GM15510 (cell line): Measurements from ENCODE around the gene HDDC3.

Source experiments
- POLR2A ChIP-seq: IDR thresholded peaks from 3 replicates; pipeline ENCODE4 v1.6.1; 2011; ENCODE audit warnings: borderline replicate concordance; ENCODE audit not compliant: insufficient read length; ENCODE audit errors: extremely low read depth

The HDDC3 gene

DNA sequence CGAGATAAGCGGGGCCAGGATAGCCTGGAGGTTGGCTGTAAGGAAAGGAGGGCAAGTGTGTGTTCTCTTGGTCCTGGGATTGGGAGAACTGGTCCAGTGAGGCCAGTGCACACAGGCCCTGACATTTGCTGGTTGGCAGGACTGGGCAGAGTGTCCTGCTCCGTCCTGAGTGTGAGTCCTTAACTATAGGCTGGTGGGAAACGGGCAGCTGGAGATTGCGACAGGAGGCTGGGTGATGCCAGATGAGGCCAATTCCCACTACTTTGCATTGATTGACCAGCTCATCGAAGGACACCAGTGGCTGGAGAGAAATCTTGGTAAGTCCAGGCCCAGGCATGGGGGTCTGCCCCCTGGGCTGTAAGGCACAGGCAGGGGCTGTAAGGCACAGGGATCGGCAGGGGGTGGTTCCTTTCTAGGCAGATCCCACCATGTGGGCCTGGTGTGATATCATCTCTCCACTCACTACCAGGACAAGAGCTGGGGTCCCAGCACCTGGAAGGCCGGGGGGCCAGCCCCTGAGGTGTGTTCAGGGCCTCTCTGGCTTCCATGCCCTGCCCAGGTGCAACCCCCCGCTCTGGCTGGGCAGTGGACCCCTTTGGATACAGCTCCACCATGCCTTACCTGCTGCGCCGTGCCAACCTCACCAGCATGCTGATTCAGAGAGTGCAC lies 26.0 kb downstream of the HDDC3 start:
- TF ChIP-seq POLR2A, result no peak

DNA sequence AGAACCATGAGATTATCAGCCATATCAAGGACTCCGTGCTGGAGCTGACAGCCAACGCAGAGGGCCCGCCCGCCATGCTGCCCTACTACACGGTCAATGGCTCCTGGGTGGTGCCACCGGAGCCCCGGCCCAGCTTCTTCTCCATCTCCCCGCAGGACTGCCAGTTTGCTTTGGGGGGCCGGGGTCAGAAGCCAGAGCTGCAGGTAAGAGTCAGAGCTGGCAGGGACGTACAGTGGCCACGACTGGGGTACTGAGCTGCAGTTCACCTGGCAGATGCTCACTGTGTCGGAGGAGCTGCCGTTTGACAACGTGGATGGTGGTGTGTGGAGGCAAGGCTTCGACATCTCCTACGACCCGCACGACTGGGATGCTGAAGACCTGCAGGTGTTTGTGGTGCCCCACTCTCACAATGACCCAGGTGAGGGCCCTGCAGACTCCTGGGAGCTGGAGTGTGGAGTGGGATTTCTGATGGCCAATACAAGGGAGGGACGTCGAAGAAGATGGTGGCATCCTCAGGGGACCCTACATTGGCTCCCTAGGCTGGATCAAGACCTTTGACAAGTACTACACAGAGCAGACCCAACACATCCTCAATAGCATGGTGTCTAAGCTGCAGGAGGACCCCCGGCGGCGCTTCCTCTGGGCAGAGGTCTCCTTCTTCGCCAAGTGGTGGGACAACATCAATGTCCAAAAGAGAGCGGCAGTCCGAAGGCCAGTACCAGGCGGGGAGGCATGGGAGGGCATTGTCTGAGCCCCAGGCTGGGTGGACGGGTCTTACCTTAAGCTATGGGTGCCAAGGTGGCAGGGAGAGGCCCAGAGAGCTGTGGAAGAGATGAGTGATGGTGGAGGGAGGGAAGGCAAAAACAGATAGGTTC lies 26.8 kb downstream of the HDDC3 start:
- no peak for TF ChIP-seq POLR2A

DNA sequence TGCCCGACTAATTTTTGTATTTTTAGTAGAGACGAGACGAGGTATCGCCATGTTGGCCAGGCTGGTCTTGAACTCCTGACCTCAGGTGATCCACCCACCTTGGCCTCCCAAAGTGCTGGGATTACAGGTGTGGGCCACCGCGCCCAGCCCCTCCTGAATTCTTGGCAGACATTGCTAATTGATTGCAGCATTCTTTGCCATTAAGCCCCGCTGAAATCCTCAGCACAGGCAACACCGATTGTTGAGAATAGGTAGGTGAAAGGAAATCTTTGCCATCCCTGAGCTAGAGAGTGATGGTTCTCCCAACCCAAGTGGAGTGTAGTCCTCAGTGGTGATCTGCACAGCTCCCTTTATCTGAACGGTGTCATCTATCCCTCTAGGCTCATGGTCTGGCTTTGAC lies 27.6 kb downstream of the HDDC3 start:
- no peak for TF ChIP-seq POLR2A

DNA sequence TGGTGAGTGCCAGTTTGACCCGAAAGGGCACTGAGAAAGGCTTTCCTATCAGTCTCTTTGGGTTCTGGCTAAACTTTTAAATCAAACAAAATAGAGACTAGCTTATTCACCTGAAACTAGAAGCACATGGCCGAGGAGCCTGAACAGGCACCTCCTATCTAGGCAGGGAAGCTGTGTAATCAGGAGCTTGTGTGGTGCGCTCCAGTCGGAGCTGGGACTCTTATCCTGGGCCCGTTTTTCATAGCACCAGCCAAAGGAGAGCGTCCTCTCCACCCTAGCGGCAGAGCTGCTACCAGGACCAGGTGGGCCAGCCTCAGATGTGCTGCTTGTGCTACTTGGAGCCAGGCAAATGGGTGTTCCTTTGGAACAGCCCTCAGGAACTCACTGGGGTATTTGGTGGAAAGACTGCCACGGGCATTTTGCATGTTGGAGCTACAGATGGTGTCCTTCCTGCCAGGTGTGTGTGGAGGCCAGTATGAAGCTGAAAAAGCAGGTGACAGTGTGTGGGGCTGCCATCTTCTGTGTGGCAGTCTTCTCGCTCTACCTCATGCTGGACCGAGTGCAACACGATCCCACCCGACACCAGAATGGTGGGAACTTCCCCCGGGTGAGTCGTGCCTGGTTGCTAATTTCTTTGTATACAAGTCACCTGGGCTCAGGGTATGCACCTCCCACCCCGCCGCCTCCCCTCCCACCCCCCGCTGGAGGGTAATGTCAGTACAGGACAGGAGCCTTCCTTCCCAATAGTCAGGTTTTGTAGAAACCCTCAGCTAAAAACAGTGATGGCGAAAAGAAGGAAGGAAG lies 28.4 kb downstream of the HDDC3 start:
- TF ChIP-seq POLR2A, result no peak

DNA sequence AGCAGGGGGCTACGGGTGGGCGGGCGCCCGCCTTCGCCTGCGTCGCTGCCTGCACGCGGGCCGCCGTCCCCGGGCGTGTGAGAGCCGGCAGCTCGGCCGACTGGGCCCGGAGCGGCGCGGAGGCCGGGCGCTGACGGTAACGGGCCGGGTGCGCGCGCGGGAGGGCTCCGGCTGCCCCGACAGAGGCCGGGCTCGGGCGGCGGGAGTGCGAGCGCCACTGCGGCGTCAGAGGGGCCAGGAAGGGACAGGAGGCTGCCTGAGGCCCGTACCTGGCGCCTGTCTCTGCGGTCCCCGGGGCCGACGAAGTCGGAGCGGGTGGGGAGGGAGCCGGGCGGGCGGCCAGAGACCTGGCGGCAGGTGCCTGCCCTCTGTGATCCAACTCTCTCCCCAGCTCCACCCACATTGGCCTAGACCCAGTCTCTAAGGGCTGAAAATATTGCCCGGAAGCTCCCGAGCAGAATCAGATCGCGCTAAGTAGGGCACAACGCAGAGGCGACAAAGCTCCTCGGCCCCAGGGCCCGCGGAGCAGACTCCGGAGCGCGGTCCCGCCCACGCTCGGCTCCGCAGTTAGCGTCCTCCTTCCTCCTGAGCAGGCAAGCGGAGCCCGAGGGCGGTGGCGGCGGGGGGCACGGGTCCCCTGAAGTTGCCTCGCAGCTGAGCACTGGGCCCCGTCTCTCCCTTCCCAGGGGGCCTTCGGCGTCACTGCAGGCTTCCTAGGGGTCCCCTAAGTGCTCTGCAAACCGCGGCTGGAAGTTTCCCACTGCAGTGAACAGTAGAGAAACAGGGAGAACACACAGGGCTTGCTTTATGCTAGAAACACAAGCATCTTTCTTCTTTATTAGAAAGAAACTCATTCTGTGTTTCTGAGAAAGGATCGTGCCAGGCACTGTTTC lies 29.3 kb downstream of the HDDC3 start, which contains the start of gene MAN2A2:
TSS of gene MAN2A2 (plus strand) at position 463 of the 893 bp plus-strand sequence. CDS start 906 bp downstream, outside the sequence.
- peak; percentile 75 for TF ChIP-seq POLR2A

DNA sequence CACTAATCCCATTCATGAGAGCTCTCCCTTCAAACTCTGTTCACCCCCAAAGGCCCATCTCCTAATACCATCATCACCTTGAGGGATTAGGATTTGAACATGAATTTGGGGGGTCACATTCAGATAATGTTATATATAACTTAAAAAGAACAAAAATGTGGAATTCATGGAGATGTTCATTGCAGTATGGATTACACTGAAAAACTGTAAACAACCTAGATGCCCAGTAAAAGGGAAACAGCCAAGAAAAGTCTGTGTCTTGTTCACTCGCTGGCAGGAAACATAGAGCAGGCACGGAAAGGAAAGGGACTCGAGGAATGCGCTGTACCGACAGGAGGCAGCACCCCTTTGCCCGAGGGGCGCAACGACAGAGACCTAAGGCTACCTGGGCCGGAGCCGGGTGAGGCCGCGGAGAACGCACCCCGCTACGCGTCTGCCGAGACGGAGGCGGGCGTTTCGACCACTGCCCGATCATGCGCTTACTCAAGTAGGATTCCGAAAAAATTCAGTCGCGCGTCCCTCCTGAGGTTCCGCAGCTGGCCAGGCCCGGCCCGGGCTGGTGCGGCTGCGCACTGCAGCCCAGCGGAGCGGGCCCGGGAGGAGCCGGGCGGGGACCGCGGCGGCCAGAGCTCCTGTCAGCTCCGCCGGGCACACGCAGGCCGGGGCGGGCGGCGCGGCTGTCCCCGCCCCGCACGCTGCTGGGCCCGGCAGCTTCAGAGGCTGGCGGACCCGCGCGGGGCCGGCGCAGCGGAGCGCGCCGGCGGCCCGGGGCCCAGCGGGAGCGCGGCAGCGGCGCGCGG lies 30.1 kb downstream of the HDDC3 start:
- TF ChIP-seq POLR2A, result peak; percentile 64

DNA sequence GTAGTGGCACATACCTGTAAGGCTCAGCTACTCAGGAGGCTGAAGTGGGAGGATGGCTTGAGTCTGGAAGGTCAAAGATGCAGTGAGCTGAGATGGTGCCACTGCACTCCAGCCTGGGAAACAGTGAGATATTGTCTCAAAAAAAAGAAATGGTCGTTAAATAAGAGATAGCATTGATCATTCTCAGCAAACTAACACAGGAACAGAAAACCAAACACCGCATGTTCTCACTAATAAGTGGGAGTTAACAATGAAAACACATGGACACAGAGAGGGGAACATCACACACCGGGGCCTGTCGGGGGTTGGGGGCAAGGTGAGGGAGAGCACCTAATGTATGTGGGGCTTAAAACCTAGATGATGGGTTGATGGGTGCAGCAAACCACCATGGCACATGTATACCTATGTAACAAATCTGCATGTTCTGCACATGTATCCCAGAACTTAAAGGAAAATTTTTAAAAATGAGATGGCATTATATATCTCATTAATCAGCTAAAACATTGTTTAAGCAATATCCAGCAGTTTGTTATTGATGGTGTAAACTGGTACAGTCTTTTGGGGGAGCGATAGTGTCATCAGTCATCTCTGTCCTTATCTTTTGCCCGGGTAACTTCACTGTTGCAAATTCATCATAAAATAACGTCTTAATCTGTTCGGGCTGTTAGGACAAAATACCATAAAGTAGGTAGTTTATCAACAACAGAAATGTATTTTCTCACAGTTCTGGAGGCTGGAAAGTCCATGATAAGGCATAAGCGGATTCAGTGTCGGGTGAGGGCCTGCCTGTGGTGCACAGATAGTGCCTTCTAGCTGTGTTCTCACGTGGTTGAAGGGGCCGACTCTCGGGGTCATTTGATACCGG lies 30.9 kb downstream of the HDDC3 start:
- no peak for TF ChIP-seq POLR2A

DNA sequence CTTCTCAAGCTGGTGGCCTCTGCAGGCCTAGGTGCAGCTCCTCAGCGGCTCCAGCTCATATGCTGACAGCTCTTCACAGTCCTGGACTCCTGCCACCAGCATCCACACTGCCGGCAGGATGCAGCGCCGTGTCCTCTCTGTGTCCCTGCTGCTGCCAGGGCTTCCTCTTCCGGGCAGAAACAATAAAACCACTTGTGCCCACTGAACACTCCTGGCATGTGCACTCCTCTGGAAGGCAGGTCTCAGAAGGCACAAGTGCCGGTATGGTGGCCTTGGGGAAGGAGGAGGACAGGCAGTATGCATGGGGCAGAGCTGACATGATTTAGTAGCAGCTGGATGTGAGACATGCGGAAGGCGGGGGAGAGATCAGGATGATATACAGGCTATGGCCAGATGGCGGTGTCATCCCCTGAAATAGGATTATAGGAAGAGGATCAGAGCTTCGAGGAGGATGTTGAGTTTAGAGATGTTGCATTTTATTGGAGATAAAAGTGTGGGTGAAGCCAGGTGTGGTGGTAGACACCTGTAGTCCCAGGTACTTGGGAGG lies 36.7 kb downstream of the HDDC3 start:
- no peak for TF ChIP-seq POLR2A

DNA sequence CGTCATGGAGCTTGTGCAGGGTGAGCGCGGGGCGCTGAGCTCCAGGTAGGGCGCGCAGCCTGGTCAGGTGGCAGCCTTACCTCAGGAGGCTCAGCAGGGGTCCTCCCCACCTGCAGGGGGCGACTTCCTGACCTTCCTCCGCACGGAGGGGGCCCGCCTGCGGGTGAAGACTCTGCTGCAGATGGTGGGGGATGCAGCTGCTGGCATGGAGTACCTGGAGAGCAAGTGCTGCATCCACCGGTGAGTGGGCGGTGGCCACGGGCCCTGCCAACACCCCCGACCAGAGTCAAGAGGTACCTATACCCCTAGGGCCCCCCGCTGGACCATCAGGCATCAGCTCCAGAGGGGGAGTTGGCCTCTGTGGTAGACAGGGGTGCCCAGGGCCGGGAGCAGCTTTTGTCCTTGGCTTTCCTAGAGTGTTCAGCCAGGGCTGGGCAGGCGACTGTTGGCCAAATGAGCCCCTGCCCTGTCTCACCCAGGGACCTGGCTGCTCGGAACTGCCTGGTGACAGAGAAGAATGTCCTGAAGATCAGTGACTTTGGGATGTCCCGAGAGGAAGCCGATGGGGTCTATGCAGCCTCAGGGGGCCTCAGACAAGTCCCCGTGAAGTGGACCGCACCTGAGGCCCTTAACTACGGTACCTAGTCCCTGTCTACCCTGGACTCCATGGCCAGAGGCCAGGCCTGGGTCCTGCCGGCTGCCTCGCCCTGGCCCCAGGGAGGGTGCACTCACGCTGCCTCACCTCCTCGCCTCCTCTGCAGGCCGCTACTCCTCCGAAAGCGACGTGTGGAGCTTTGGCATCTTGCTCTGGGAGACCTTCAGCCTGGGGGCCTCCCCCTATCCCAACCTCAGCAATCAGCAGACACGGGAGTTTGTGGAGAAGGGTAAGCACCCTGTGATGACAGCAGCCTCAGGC lies 38.9 kb downstream of the HDDC3 start:
- no peak for TF ChIP-seq POLR2A

DNA sequence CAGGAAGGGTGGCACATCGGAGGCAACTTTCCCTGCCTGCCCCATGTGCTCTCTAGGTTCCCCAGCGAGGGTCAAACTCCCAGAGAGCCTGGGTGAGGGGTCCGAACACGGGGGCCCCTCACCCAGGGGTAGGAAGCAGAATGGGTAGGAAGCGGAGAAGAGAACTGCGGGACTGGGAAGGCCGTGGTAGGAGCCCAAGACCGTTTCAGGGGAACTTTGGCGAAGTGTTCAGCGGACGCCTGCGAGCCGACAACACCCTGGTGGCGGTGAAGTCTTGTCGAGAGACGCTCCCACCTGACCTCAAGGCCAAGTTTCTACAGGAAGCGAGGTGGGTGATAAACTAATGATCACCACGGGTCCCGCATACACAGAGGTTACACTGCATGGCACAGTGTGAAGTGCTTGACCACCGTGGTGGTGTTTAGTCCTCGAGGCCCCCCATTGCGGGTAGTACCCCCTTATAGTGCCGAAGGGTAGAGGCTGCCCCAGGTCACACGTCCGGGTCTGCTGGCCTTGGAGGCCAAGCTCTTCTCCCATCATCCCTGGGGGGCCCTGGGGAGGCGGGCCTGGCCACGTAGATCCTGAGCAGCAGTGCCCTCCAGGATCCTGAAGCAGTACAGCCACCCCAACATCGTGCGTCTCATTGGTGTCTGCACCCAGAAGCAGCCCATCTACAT lies 39.7 kb downstream of the HDDC3 start:
- no peak for TF ChIP-seq POLR2A

DNA sequence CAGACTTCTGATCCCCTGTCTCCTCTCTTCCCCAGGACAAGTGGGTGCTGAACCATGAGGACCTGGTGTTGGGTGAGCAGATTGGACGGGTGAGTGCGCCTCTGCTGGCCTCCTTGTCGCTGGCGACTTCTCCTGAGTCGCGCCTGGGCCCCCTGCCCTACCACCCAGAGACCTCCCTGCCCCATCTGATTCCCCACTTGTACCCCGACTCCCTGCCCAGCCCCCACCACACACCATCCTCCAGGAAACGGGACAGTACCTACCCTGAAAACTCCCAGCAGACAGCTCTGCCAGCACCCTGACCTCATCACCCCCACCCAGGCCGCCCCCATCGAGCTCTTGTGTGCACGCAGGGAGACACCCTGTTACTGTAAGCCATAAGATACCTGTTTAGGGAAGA lies 40.3 kb downstream of the HDDC3 start:
- TF ChIP-seq POLR2A, result no peak
